ENCODE results near the gene SSNA1.

SSNA1 gene

GRCh38 chr9:137168573-137168903 lies 19.9 kb upstream of the SSNA1 start:
- DNase-seq (ENCODE audit: low read depth in 2 of 2): no peak

GRCh38 chr9:137168904-137169856 lies 19.3 kb upstream of the SSNA1 start:
- no peak for DNase-seq (ENCODE audit: low read depth in 2 of 2)

- DNase-seq (ENCODE audit: low read depth in 2 of 2): no peak
Measured at GRCh38 chr9:137169896-137170358, 18.5 kb upstream of the SSNA1 start, which contains the start of gene LRRC26. Gene LRRC26, minus strand, starts transcription at chr9:137170051. Its CDS starts 108 bp downstream, at chr9:137169943.

- no peak for DNase-seq (ENCODE audit: low read depth in 2 of 2)
Measured at GRCh38 chr9:137170486-137171148, 17.9 kb upstream of the SSNA1 start.

GRCh38 chr9:137171149-137171900 lies 17.2 kb upstream of the SSNA1 start:
- no peak for DNase-seq (ENCODE audit: low read depth in 2 of 2)

- DNase-seq (ENCODE audit: low read depth in 2 of 2): no peak
Measured at GRCh38 chr9:137172901-137173795, 15.3 kb upstream of the SSNA1 start.

GRCh38 chr9:137173796-137174664 lies 14.4 kb upstream of the SSNA1 start:
- no peak for DNase-seq (ENCODE audit: low read depth in 2 of 2)

- DNase-seq (ENCODE audit: low read depth in 2 of 2): peak in 1 of 2 donors; percentile 16
Measured at GRCh38 chr9:137174722-137175293, 13.7 kb upstream of the SSNA1 start.

GRCh38 chr9:137175345-137175961 lies 13.0 kb upstream of the SSNA1 start:
- DNase-seq (ENCODE audit: low read depth in 2 of 2): no peak

- no peak for DNase-seq (ENCODE audit: low read depth in 2 of 2)
Measured at GRCh38 chr9:137176302-137177182, 11.9 kb upstream of the SSNA1 start.

GRCh38 chr9:137178201-137178938 lies 10.1 kb upstream of the SSNA1 start:
- no peak for DNase-seq (ENCODE audit: low read depth in 2 of 2)

GRCh38 chr9:137178939-137179630 lies 9.4 kb upstream of the SSNA1 start:
- no peak for DNase-seq (ENCODE audit: low read depth in 2 of 2)

GRCh38 chr9:137179761-137180160 lies 8.7 kb upstream of the SSNA1 start:
- DNase-seq (ENCODE audit: low read depth in 2 of 2): no peak

- no peak for DNase-seq (ENCODE audit: low read depth in 2 of 2)
Measured at GRCh38 chr9:137180491-137180890, 8.0 kb upstream of the SSNA1 start.

GRCh38 chr9:137181680-137182079 lies 6.8 kb upstream of the SSNA1 start:
- DNase-seq (ENCODE audit: low read depth in 2 of 2): no peak

- DNase-seq (ENCODE audit: low read depth in 2 of 2): no peak
Measured at GRCh38 chr9:137182836-137183235, 5.6 kb upstream of the SSNA1 start.

Measured in activated CD8-positive, alpha-beta memory T cell treated with anti-CD3 and anti-CD28 coated beads for 4 hours (primary cell).